Measurements from ENCODE around the gene DTNBP1.

Gene DTNBP1

DNA sequence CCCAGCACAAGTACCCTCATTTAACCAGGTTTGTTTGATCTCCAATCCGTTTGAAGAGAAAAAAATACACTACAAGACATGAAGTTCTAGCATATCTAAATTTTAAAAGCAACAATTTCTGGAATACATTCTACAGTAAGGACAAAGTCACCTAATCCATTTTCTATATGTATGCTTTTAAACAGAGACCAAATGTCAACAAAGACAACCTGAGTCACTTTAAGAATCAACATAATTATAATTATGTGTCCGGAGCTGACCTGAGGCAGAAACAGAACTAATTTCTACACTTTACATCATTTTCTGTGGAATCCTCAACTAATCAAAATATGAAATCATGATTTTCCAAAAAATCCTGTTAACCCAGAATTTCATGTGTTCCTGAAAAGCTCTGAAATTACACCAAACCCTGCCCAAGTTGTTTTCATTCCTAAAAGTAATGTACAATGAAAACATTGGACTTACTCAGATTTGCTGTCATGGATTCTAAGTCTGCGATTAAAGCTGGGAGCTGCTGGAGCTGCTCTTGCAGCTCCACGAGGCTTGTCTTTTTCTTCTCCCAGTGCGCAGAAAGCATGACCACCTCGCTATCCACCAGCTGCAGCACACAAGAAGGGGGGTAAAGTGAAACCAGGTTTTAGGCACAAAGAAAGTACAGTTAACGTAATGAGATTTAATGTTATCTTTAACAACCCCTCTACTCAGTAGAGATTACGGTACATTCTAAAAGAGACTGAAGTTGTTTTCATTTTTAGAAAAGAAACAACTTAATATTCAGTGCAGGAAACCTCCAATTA, 35.8 kb downstream of the DTNBP1 start:
- no peak for DNase-seq (ENCODE audit: low read depth in 3 of 3, low spot score in 1 of 3)

DNA sequence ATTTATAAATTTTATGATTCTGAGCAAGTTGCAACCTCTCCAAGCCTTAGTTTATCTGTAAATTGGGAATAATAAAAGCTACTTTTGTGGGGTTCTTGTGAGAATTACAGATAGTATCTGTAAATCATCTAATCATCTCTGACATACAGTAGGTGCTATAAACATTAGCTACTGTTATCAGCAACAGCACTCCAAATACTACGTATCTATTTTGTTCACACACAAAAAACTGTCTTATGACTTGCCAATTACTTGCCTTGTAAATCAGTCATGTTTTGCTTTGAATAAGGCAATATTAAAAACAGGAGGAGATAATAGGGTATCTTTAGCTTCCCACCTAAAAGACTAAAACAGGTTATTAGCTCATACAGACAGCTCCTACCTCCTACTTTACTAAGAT, 36.7 kb downstream of the DTNBP1 start:
- DNase-seq (ENCODE audit: low read depth in 3 of 3, low spot score in 1 of 3): no peak

DNA sequence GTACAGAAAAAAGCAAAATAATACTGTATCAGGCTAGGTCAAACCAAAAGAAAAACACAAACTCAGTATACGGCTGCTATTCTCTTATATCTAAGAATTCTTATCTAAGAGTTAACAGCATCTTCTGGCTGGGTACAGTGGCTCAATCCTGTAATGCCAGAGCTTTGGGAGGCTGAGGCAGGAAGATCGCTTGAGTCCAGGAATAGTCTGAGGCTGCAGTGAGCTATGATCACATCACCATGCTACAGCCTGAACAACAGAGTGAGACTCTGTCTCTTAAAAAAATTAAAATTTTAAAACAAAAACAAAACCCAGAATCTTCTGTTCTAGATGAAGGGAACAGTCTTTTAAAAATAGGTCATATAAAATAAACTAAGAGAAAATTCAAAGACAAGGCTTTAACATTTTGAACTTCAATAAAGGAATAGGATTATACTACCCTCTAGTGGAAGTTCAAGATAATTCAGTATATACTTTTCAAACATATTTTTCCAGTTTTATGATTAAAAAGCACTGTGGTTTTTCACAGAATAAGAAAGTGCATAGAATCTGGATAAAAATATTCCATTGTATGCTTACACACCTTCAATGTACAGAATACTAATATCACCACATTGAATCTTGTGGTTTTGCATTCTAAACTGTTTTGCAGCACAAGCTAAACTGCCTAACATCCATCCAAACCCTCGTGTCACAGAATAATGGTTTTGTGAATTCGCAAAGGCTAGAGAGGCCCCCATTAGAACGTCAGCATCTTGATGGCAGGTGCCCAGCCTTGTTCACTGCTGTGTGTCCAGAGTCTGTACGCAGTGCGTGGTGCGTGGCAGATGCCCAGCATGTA, 39.3 kb downstream of the DTNBP1 start:
- no peak for DNase-seq (ENCODE audit: low read depth in 3 of 3, low spot score in 1 of 3)

DNA sequence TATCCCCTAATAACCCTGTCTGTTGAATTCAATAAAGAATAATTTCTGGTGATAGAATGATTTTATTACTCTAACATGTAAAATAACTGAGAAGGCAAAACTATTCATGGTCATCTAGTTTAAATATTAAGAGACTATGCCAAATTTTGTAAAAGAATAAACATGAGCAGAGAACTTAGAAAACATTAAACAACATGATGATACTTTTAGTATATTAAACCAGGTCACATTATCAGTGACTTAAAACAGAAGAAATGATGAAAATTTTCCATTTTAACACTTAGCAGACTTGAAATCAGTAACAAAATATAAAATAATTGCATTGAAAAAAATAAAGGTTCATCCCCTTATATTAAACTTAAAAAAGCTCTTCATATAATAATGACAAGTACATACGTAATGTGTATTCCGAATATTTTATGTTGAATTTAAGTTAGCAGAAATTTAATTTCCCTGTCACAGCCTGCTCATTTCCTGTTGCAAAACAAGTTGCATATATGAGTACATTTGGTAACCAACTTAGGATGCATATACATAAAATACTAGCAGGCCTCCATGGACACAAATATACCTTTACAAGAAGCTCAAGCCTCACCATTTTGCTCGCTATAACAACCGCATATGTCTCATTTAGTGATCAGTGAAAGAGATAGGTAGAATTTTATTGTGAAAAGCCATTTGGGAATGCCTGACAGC, 40.6 kb downstream of the DTNBP1 start:
- no peak for DNase-seq (ENCODE audit: low read depth in 3 of 3, low spot score in 1 of 3)

DNA sequence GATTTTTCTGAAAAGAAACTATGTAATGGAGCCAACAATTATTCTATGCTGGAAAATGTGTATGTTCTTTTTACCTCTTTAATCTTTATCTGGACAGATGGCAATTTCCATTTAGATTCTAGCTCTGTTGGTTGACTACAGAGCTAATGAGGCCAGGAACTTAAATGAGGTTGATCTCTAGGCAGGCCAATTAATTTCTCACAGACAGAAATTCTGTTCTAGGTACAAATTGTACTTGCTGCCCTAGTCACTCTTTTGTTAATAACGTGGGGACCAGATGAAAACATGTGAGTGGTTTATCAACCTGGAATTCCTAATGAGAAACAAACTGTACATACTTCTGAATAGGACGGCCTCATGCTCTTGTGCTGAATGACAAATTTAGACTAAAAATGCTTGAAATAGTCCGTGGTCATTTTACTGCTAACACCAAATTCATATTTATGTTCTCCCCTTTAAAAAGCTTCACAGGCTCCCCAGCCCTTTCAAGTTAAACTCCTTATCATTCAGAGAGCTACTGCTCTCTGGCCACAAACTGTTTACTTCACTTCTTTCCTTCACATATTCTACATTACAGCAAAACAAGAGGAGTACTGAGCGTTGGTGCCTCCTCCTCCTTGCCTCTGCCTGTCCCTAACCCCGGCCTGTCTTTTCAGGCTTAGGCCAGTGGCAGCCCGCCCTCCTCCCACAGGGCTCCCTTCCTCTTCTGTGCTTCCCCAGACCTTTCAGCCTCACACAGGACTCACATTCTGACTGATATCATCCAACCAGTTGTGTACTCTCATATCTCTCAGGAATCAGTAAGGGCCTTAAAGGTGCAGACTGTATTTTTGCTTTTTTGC, 41.4 kb downstream of the DTNBP1 start:
- DNase-seq (ENCODE audit: low read depth in 3 of 3, low spot score in 1 of 3): no peak

DNA sequence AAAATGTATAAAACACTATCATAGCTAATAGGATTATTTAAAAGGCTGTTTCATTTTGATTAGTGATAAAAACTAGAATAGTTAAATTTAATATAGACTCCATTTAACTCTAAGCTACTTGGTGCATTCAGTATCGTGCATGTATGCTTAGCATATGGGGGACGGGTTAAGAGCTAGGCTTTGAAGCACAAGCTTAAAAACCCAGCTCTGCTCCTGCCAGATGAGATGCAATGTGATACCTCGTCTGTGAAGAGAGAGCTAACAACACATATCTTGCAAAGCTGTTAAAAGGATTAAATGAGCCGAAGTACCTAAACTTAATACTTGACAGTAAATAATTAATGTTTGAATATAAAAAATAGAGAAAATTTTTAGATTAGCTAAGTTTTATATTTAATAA, 42.2 kb downstream of the DTNBP1 start:
- no peak for DNase-seq (ENCODE audit: low read depth in 3 of 3, low spot score in 1 of 3)

DNA sequence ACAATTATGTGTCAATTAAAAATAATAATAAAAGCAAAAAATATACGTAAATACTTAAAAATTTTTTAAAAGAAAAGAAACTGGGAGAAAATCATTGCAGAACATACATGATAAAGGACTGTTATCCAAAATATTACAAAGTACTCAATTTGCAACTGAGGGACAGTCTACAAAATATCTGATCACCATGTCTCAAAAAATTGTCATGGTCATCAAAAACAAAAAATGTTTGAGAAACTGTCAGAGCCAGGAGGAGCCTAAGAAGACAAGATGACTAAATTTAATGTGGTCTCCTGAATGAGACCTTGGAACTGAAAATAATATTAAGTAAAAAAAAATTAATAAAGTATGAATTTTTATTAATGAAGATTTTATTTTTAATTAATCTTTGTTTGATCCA, 43.5 kb downstream of the DTNBP1 start:
- DNase-seq (ENCODE audit: low read depth in 3 of 3, low spot score in 1 of 3): no peak

DNA sequence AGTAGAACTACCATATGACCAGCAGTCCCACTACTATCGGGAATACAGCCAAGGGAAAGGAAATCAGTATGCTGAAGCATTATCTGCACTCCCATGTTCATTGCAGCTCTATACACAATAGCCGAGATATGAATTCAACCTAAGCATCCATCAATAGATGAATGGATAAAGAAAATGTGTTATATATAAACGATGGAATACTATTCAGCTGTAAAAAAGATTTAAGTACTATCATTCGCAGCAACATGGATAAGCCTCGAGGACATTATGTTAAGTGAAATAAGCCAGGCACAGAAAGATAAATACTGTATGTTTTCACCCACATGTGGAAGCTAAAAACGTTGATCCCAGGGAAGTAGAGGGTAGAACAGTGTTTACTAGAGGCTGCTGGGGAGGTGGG, 44.1 kb downstream of the DTNBP1 start:
- DNase-seq (ENCODE audit: low read depth in 3 of 3, low spot score in 1 of 3): no peak

DNA sequence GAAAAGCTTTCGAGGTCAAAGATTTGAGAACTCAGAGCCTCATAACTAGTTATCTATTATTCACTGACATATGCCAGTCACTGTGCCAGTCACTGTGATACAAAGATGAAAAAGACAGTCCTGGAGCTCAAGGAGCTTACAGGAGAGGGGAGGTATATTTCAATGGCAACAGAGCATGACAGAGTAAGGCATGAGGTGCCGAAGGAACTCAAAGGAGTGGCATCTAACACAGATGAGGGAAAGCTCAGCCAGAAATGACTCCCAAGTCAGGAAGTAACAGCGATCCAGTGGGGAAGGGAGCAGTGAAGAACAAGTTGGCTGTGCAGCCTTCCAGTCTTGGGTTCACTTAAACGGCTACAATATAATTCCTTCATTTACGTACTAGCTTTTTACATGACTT, 46.6 kb downstream of the DTNBP1 start:
- DNase-seq (ENCODE audit: low read depth in 3 of 3, low spot score in 1 of 3): no peak

DNA sequence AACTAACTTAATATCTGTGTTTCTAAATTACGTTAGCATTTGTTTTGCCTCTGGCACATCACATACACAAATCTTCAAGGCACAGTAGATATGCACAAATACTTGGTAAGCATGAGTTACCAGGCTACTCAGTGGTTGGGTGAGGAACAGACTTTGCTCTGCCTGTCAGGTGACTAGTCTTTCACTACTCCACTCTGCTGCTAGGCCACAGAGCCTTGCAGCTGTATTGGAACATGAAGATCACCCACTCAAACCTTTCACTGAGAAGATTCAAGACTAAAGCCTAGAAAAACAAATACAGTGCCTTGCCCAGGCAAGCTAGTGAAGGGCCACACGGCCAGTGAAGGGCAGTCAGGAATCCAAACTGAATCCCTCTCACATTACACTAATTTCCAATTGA, 47.0 kb downstream of the DTNBP1 start:
- DNase-seq (ENCODE audit: low read depth in 3 of 3, low spot score in 1 of 3): no peak

DNA sequence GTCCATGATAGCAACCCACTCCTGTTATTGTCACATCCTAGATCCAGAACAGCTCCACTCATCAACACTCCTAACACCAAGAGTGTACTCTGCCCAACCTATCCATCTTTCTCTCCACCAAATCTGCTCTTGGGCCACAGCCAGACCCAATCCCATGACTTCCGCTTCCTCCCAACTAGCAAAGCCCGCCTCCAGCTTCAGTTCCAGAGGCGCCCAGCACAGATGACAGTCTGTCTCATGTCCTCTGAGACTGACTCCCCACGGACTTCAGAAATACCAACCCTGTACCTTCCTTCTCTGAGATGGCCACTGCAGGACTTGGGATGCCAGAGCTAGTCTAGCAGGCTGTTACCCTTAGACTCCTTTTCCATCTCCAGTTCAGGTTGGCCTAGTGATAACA, 48.6 kb downstream of the DTNBP1 start:
- DNase-seq (ENCODE audit: low read depth in 3 of 3, low spot score in 1 of 3): no peak

DNA sequence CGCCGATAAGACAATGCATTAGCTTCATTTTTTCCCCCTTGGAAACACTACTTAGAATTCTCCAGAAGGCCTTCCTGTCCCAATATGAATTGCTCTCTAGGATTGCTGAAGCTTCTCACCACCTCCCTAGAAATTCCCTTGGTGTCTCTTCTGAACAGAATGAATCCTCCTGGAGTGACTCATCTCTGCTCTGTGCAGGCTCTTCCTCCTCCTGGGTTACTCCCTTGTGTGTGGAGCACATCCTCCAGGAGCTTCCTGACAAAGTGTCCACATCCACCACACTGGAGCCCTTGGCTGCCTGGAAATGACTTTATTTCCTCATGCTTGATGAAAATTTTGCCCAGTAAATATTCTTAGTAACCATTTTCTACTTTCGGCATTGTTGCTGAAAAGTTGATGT, 54.4 kb downstream of the DTNBP1 start:
- DNase-seq (ENCODE audit: low read depth in 3 of 3, low spot score in 1 of 3): no peak

DNA sequence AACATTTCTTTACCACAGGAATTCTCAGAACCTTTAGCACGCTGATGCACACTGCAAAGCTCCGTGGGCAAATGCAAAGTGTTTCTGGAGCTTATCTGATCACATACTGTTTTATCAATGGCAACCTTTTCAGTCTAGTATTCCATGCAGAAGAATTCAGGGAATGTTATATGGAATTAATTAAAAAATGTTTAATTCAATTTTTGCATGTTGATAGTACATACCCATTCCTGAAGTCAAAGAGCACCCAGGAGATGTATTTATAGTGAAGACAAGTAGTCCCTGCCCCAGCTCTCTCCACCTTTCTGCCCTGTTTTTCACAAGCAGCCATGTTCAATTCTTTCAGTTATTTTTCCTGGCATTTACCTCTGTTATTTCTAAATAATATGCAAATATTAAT, 55.2 kb downstream of the DTNBP1 start:
- DNase-seq (ENCODE audit: low read depth in 3 of 3, low spot score in 1 of 3): no peak

DNA sequence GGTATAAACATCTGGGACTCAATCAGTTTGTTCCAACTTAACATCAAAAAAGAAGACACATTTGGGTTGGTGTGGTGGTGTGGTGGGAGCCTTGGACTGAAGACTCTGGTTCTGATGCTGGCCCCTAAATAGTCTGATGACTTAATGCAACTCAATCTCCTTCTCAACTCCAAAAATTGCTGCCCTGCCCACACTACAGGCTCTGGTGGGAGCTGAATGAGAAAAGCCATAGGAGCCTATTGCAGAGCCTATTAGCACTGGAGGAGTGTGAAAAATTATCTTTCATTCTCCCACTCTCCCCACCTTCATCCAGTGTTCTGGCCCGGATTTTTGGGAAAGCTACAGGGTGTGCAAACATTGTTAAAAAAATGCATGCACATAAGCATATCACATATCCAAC, 56.5 kb downstream of the DTNBP1 start:
- no peak for DNase-seq (ENCODE audit: low read depth in 3 of 3, low spot score in 1 of 3)

DNA sequence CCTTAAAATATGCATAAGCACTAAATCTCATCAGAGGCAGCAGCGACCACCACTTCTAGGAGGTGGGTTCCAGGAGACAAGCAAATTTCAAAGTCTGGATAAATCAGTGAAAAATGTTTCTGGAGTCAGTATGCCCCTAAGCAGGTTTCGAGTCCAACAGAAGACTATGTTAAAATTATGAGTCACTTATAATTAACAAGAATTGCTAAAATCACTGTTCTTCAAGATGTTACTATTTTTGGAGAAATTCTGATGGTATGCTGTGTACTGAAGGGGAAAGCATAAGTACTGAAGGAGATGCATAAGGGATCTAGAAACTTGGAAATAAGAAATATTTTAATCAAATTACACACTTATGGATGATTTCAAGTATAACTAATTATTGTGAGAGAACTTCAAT, 58.0 kb downstream of the DTNBP1 start:
- DNase-seq (ENCODE audit: low read depth in 3 of 3, low spot score in 1 of 3): no peak

DNA sequence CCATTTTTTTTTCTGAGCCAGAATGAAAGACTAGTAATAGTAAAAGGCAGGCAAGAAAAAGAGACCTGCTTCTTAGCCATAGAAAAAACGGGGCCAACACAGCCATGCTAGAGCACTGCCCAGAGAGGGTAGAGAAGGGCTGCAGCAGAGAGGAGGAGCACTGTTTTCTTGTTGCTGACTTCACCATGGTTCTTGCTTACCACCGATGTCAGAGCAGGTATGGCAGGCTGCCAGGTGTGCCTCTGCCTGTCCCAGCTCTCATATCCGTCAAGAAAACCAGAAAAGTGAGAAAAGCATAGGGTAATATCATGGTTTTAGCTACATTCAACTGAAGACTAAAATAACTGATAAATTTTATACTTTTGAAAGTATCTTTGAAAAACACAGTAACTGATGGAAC, 60.7 kb downstream of the DTNBP1 start:
- no peak for DNase-seq (ENCODE audit: low read depth in 3 of 3, low spot score in 1 of 3)

DNA sequence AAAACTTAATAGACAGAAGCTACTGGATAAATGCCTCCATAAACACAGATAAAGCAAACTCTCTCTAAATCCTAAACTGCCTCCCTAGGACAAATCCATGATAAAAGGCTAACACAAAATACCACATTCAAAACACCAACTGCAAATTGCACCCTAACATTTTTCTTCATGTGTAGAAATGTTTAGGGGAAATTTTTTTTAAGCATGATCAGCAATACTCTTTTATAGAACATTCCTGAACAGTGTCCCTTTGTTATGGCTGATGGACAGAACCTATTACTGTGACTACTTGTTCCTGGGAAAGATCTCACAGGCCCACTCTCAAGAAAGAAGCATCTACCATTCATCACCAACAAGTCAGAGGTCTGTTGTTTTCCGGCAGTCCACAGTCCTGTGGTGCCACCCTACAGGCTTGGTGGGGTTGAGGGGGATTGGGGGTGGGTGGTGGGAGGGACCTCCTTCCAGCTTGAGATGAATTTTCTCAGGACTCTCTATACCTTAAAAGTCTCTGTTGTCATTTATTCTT, 64.5 kb downstream of the DTNBP1 start:
- no peak for DNase-seq (ENCODE audit: low read depth in 3 of 3, low spot score in 1 of 3)

DNA sequence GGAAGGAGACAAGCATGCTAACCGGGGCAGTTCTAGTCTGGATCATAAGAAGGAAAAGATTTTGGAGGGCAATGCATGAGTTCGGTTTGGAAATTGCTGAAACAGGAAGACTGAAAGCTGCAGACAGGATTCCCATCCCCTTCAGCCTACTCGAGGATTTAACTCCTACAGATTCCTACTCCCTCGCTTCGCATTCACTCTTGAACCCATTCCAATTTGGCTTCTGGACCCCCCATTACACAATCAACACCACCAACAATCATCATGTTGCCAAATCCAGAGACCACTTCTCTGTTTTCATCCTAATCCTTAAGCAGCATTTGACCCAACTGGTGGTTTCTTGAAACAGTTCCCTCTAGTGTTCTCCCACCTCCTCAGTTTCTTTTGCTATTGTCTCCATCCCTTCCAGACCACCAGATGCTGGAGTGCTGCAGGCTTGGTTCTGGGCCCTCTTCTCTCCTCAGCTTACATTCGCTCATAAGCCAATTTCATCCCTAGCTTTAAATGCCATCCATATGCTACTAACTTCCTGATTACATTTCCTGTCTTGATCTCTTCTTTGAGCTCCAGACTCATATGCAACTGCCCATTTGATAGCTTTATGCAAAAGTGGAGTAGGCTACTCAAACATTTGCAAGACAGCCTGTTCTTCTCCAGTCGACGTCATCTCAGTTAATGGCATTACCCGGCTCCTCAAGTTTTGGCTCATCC, 66.5 kb downstream of the DTNBP1 start:
- no peak for DNase-seq (ENCODE audit: low read depth in 3 of 3, low spot score in 1 of 3)

DNA sequence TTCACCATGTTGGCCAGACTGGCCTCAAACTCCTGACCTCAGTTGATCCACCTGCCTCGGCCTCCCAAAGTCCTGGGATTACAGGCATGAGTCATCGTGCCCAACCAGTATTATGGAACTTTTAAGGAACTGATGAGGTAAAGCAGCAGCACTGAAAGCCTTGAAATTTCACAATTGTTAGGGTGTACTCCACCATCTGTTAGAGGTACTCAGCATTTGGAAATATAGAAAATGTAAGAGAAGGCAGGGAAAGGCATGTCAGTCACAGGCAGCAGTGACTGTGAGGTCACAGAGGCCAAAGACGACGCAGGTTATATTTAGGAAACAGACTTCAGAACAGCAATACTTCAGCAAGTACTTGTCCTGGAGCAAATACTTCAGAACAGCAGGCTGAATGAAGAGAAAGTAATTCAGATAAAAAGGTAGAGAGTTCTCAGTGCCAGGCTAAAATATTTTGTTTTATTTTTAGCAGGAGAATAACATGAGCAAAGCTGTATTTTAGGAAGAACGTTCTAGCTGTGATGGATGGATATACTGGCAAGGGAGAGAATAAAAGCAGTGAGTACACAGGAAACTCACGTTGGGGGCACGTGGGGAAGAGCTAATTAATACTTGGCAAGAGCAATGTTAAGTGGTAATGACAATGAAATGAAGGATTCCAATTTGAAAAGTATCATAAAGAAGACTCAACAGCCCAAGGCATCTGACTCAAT, 67.2 kb downstream of the DTNBP1 start:
- DNase-seq (ENCODE audit: low read depth in 3 of 3, low spot score in 1 of 3): no peak
